ENCODE results near the gene HTR1D. TPM values are rescaled to one million over a fixed set of nuclear protein-coding genes. Genes with fewer than 3 reads are reported as not detected.

The HTR1D gene, protein sequence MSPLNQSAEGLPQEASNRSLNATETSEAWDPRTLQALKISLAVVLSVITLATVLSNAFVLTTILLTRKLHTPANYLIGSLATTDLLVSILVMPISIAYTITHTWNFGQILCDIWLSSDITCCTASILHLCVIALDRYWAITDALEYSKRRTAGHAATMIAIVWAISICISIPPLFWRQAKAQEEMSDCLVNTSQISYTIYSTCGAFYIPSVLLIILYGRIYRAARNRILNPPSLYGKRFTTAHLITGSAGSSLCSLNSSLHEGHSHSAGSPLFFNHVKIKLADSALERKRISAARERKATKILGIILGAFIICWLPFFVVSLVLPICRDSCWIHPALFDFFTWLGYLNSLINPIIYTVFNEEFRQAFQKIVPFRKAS
- total RNA-seq, result 0.27 TPM in 1 of 2 replicates, not detected in the other

DNA sequence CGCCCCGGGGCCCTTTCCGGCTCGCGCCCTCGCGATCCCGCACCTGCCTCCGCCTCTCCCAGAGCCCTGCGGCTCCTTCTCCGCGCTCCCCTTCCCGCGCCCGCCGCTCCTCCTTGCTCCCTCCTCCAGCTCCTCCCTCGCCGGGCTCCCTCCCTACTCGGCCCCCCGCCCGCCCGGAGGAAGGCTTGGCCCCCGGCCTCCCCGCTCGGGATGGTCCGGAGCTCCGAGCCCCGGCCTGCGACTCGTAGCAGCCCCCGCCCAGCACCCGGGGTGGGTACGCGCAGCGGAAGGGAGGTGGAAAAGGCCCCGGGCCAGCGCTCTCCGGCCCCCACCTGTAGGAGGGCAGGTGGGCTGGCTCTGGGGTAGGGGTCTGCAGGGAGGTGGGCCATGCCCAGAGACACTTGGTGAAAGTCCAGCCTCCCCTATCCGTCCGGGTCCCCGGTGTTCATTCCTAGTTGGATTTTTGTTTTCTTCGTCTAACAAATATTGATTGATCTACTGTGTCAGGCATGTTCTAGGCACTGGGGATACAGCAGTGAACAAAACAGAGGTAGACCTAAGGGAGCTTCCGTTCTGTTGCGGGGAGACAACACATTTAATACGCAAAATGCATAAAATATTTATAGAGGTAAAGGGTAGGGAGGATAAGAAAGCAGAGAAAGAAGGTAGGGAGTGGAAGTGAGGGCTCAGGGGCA lies at the start of gene HTR1D:
TSS of gene HTR1D (minus strand) at position 82 of the 695 bp plus-strand sequence. CDS start 23,283 bp downstream, outside the sequence.

DNA sequence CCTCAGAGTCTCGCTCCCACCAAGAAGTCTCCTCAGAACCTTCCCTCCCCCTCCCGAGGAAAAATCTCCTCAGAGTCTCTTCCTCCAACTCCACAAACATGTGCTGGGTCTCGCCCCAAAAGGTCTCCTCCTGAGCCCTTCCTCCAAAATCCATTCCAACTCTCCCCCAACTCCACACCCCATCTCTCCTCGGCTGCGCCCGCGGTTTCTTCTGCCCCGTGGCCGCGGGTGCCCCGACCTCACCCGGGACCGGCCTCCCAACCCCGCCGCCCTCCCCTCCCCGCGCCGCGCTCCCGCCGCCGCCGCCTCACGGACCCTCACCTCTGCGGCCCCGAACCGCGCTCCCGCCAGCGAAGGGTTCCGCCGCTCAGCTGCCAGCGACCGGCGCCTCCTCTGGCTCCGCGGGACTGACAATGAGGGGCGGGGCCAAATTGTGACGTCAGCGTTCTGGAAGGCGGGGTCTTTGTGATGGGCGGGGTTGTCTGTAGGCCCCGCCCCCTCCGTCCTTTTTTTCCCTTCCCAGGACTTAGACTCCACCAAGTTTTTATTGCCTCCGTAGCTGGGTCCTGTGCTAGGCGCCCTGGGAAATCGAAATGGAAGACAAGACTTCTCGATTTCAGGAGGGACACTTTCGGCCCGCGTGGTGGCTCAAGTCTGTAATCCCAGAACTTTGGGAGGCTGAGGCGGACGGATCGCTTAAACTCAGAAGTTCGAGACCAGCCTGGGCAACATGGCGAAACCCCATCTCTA lies 48.7 kb downstream of the HTR1D start, which contains the start of gene LUZP1:
TSS of gene LUZP1 (minus strand) at position 412 of the 750 bp plus-strand sequence.

Other genes starting within 250 kb of the HTR1D start
- gene LACTBL1, start 244.6 kb downstream of the HTR1D start, total RNA-seq, result not detected in 2 replicates
- gene TEX46, start 201.7 kb downstream of the HTR1D start, total RNA-seq, result not detected in 2 replicates
- gene KDM1A, start 198.0 kb downstream of the HTR1D start, total RNA-seq, result 69.3 and 92.3 TPM in 2 replicates
- gene LUZP1, start 48.6 kb downstream of the HTR1D start, total RNA-seq, result 37.1 and 37.9 TPM in 2 replicates
- 50.4 and 91.4 TPM in 2 replicates for gene HNRNPR, start 126.8 kb upstream of the HTR1D start, total RNA-seq
- gene ZNF436, start 152.3 kb upstream of the HTR1D start, total RNA-seq, result 9.0 and 11.6 TPM in 2 replicates
- gene TCEA3, start 207.2 kb upstream of the HTR1D start, total RNA-seq, result 1.8 and 5.5 TPM in 2 replicates